Prostate gland (tissue), 2 donors: ENCODE data around the gene TBCEL. TPM values are rescaled to one million over a fixed set of nuclear protein-coding genes. Genes with fewer than 3 reads are reported as not detected.

Experiments
- DNase-seq: peaks from one replicate; pipeline ENCODE4 v3.0.0-alpha.2; 2019; ENCODE audit warnings: low spot score
- H3K27ac ChIP-seq, 2 donors: fragments of 200-600 bp; sonication (generic); 2 replicates each; pipeline ENCODE4 v1.5.1; 2017 to 2019
- H3K27me3 ChIP-seq: fragments of 200-600 bp; sonication (generic); replicated peaks from 2 replicates; pipeline ENCODE4 v1.5.1; 2019; ENCODE audit not compliant: insufficient read depth
- H3K36me3 ChIP-seq, 2 donors: fragments of 200-600 bp; sonication (generic); 1 replicate in 1 of 2; 2 replicates in 1 of 2; pipeline versions ENCODE4 v1.5.1 to v1.8.1; 2017 to 2019
- H3K4me1 ChIP-seq: fragments of 200-600 bp; sonication (generic); replicated peaks from 2 replicates; pipeline ENCODE4 v1.5.1; 2019
- H3K4me3 ChIP-seq, 2 donors: fragments of 200-600 bp; sonication (generic); 2 replicates each; pipeline ENCODE4 v1.5.1; 2017 to 2019
- H3K9me3 ChIP-seq: fragments of 200-600 bp; sonication (generic); 2 replicates; pipeline ENCODE4 v1.5.1; 2017
- POLR2A ChIP-seq: fragments of 450-650 bp; IDR thresholded peaks from one replicate; pipeline ENCODE4 v1.6.1; 2016; ENCODE audit warnings: antibody characterized with exemption, mild to moderate bottlenecking
- POLR2AphosphoS5 ChIP-seq: sonication (generic); formaldehyde crosslinking; IDR thresholded peaks from one replicate; pipeline ENCODE4 v1.6.1; 2017; ENCODE audit warnings: antibody characterized with exemption
- WGBS: methylation state at CpG from one replicate; pipeline ENCODE4 v1.1.5; 2018; 5-methylcytosine and 5-hydroxymethylcytosine counted together
- intact Hi-C: fragments of 100-400 bp; cut with DNase I; formaldehyde crosslinking; loops from one replicate; pipeline ENCODE4 v1.14.2; 2022
- total RNA-seq, 2 donors: library from RNA; depleted of rRNA; stranded (reverse); fragments of >200 nt; gene quantifications; one replicate each; pipeline ENCODE4 v1.1.0, GENCODE V29; 2016
- TF ChIP-seq, protein P1 (sequence below), 4 experiments: fragments of 200-600 bp in 2 of 4; fragments of 450-650 bp in 2 of 4; sonication (generic) in 2 of 4; IDR thresholded peaks; 1 replicate in 3 of 4; 2 replicates in 1 of 4; pipeline ENCODE4 v1.5.1; 2016 to 2019; ENCODE audit warnings: antibody characterized with exemption in 4 of 4, mild to moderate bottlenecking in 2 of 4, moderate library complexity in 2 of 4

TBCEL gene, protein sequence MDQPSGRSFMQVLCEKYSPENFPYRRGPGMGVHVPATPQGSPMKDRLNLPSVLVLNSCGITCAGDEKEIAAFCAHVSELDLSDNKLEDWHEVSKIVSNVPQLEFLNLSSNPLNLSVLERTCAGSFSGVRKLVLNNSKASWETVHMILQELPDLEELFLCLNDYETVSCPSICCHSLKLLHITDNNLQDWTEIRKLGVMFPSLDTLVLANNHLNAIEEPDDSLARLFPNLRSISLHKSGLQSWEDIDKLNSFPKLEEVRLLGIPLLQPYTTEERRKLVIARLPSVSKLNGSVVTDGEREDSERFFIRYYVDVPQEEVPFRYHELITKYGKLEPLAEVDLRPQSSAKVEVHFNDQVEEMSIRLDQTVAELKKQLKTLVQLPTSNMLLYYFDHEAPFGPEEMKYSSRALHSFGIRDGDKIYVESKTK
- 10 to 100 TPM; 21.9 to 34.4 TPM for total RNA-seq

DNA sequence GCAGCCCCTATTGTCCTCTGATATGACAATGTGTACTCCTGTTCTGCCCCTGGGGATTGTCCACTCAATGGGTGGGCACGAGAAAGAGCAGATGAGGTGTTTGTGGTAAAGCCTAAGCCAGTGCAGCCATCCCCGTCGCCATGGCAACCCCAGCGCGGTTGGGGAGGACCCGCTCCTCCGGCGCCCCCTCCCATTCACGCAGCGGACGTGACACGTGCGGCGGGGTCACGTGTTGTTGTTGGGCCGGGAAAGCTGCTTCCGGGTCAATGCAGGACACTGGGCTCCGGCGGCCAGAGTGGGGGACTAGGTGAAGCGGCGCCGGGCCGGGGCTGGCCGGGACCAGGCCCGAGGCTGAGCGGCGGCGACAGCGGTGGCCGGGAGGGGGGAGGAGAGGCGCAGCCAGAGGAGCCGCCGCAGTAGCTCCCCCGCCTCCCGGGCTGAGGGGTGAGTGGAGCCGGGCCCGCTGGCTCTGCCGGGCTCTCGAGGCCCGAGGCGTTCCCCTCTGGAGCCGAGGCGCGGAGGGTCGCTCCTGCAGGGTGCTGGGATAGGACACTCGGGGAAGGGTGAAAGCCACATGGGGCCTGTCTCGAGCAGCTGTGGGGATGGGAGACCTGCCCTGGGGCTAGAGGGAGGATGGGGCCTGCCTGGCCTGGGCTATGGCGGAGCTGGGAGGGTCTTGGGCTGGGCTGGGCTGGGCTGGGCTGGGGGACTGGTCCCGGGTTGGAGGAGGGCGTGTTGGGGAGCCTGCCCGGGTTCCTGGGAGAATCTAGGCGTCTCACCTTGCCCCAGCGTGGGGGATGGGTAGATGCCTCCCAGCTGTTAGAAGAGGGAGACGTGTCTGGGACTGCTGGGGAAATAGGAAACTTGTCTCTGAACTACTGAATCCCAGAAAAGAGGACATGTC is at the start of gene TBCEL:
TBCEL (plus strand) TSS at position 255 of the 904 bp plus-strand sequence. CDS start 21,589 bp downstream, outside the sequence.
- no peaks in the 10 kb centered on the region for H3K27me3 ChIP-seq
- H3K4me1 ChIP-seq, result no peaks in the 10 kb centered on the region
- no peaks in the 10 kb centered on the region for H3K36me3 ChIP-seq
- H3K27ac ChIP-seq, result peak within 1 kb of the TSS; percentile 67 to 74
- TF ChIP-seq, protein P1, sequence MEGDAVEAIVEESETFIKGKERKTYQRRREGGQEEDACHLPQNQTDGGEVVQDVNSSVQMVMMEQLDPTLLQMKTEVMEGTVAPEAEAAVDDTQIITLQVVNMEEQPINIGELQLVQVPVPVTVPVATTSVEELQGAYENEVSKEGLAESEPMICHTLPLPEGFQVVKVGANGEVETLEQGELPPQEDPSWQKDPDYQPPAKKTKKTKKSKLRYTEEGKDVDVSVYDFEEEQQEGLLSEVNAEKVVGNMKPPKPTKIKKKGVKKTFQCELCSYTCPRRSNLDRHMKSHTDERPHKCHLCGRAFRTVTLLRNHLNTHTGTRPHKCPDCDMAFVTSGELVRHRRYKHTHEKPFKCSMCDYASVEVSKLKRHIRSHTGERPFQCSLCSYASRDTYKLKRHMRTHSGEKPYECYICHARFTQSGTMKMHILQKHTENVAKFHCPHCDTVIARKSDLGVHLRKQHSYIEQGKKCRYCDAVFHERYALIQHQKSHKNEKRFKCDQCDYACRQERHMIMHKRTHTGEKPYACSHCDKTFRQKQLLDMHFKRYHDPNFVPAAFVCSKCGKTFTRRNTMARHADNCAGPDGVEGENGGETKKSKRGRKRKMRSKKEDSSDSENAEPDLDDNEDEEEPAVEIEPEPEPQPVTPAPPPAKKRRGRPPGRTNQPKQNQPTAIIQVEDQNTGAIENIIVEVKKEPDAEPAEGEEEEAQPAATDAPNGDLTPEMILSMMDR (IDR thresholded peaks at IDR 0.05), result no peak
- TF ChIP-seq POLR2A, result peak; percentile 36
- peak; percentile 85 for TF ChIP-seq POLR2AphosphoS5
- WGBS, result under 1% methylated on average over 37 of the region's 54 CpGs
- DNase-seq, result peak; percentile 64
- no peaks in the 10 kb centered on the region for H3K9me3 ChIP-seq
- intact Hi-C loops, result no loop called here
- H3K4me3 ChIP-seq, result peak within 1 kb of the TSS; percentile 76 to 79

DNA sequence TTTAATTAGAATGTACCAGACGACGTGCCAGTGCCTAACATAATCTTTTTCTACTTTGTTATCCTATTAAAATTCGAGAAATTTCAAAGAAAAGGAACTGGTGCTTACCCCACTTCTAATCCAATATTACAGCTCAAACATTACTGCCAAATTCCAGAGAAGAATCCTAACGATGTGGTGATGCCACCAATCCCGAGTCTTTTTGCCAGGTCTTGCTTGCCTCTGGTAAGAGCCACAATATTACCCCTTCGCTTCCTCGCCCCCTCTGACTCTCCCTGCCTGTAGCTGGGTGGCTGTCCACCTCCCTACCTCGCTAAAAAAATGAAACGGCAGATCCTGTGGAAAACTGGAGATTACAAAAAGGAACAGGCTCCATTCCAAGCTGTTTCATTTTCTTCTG is 49.4 kb upstream of the TBCEL start:
- intact Hi-C loops, result no loop called here
- TF ChIP-seq, protein P1 (IDR thresholded peaks at IDR 0.05), result no peak
- TF ChIP-seq POLR2AphosphoS5, result no peak
- no peak for TF ChIP-seq POLR2A
- no peak overlapping the region for H3K27ac ChIP-seq
- H3K9me3 ChIP-seq, result no peaks in the 10 kb centered on the region
- no peaks in the 10 kb centered on the region for H3K4me1 ChIP-seq
- H3K36me3 ChIP-seq, result no peaks in the 10 kb centered on the region
- DNase-seq, result no peak
- no peaks in the 10 kb centered on the region for H3K27me3 ChIP-seq
- WGBS, result 29% methylated on average over 9 of the region's 9 CpGs
- no peak overlapping the region for H3K4me3 ChIP-seq

DNA sequence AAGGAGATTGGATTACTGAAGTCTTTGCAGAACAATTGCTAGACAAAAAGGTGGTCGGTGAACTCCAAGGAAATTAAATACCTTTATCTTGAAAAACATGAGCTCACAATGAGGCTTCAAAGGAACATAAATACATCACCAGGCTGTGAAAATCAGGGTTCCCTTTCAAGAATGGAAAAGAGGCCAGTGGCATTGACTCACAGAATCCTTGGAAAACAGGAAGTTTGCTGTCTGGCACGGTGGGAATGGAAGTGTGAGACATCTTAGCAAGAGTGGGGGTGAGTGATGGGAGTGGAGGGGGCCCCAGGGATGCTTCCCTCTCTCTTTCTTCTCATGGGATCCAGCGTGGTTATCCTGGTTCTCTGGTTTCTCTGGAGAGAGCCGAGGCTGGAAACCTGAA is 48.9 kb upstream of the TBCEL start:
- Histone ChIP-seq H3K27me3 (no peaks in the 10 kb centered on the region), H3K9me3 (no peaks in the 10 kb centered on the region), H3K36me3 (no peaks in the 10 kb centered on the region), H3K27ac (no peak overlapping the region), H3K4me3 (no peak overlapping the region), H3K4me1 (no peaks in the 10 kb centered on the region)
- intact Hi-C loops, result no loop called here
- TF ChIP-seq POLR2AphosphoS5 (no peak), POLR2A (no peak)
- TF ChIP-seq, protein P1 (IDR thresholded peaks at IDR 0.05), result no peak
- WGBS, result 39% methylated on average over 4 of the region's 4 CpGs
- no peak for DNase-seq

DNA sequence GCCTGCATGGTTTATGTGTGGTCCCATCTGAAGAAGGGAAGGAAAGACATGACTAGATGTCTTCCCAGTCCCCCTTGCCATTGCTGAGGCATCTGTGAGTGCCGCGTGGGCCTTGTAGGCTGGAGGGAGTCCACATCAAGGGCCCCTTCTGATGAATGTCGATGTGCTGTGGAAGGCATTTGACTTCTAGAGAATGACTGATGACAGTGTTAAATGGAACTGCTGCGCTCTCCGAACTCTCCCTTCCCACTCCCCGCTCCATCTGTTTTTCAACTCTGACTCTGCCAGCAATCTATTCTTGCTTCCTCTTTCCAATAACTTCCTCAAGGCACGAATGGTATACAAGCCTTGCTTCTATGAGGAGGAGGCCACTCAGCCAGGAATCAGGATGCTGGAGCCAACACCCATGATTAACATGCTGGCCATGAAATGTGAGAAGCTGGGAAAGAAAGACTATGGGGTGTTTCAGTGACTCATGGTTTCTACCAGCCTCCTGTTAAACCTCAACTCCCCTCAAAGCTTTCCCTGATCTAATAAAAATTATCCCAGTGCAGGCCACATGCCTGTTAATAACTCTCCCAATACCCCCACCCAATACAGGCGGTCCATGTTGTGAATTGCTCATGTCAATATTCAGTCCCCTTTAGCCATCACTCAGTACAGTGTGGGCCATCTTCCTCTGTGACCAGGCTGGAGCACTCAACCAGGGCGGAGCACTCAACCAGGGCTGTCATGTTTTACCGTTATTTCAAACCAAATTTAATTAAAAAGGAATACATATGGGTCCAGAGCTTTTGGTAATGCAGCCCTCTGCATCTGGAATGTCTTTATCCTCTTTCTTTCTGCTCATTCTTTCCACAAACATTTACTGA is 46.4 kb upstream of the TBCEL start:
- Histone ChIP-seq H3K36me3 (no peaks in the 10 kb centered on the region), H3K4me3 (no peak overlapping the region), H3K27me3 (no peaks in the 10 kb centered on the region), H3K27ac (no peak overlapping the region), H3K4me1 (no peaks in the 10 kb centered on the region), H3K9me3 (no peaks in the 10 kb centered on the region)
- intact Hi-C loops, result no loop called here
- 86% methylated on average over 10 of the region's 10 CpGs for WGBS
- DNase-seq, result no peak
- TF ChIP-seq, protein P1 (IDR thresholded peaks at IDR 0.05), result no peak
- TF ChIP-seq POLR2AphosphoS5 (no peak), POLR2A (no peak)
